Lung (tissue), 12 donors: ENCODE measurements around the gene TNIK. TPM values are rescaled to one million over a fixed set of nuclear protein-coding genes. Genes with fewer than 3 reads are reported as not detected.

ENCODE experiments used
- ATAC-seq: fragments of 200-7000 bp; cut with Tn5 transposase; one replicate; pipeline ENCODE4 v1.9.1; 2020; ENCODE audit warnings: moderate number of reproducible peaks; ENCODE audit not compliant: insufficient read depth, low FRiP score
- DNase-seq, 3 donors: peaks; one replicate each; pipeline ENCODE4 v3.0.0-alpha.2; 2013 to 2017
- H3K27ac ChIP-seq, 2 donors: one replicate each; pipeline ENCODE4 v1.5.1; 2013; ENCODE audit warnings: mild to moderate bottlenecking in 2 of 2, moderate library complexity in 2 of 2, control low read depth in 1 of 2, inconsistent platforms in 1 of 2, low read depth in 1 of 2, low read length in 1 of 2
- H3K27me3 ChIP-seq, 3 donors: one replicate each; pipeline ENCODE4 v1.5.1; 2013; ENCODE audit warnings: low read length in 2 of 3; ENCODE audit not compliant: control insufficient read depth in 3 of 3, insufficient read depth in 3 of 3
- H3K36me3 ChIP-seq, 4 donors: one replicate each; pipeline ENCODE4 v1.5.1; 2013; ENCODE audit warnings: low read length in 4 of 4, mild to moderate bottlenecking in 1 of 4, moderate library complexity in 1 of 4; ENCODE audit not compliant: control insufficient read depth in 4 of 4, insufficient read depth in 4 of 4
- H3K4me1 ChIP-seq, 5 donors: one replicate each; pipeline ENCODE4 v1.5.1; 2013; ENCODE audit warnings: low read length in 5 of 5, mild to moderate bottlenecking in 2 of 5, moderate library complexity in 1 of 5; ENCODE audit not compliant: control insufficient read depth in 5 of 5, insufficient read depth in 5 of 5
- H3K4me3 ChIP-seq: one replicate; pipeline ENCODE4 v1.5.1; 2013; ENCODE audit warnings: mild to moderate bottlenecking, control low read depth, moderate library complexity
- H3K9ac ChIP-seq, 2 donors: one replicate each; pipeline ENCODE4 v1.5.1; 2013; ENCODE audit warnings: low read length in 2 of 2, control low read depth in 1 of 2; ENCODE audit not compliant: insufficient read depth in 1 of 2
- H3K9me3 ChIP-seq, 4 donors: one replicate each; pipeline ENCODE4 v1.5.1; 2013; ENCODE audit warnings: low read length in 3 of 4, mild to moderate bottlenecking in 1 of 4, moderate library complexity in 1 of 4; ENCODE audit not compliant: control insufficient read depth in 4 of 4, insufficient read depth in 3 of 4
- CTCF ChIP-seq: IDR thresholded peaks from 2 replicates; pipeline ENCODE4 v1.5.1; 2012; ENCODE audit warnings: mild to moderate bottlenecking; ENCODE audit errors: control extremely low read depth, extremely low read depth
- WGBS, 2 donors: extraction: QIAGEN DNeasy Blood & Tissue Kit; methylation state at CpG; one replicate each; pipeline ENCODE4 v1.1.7; 2013; 5-methylcytosine and 5-hydroxymethylcytosine counted together
- polyA plus RNA-seq, 2 donors: library from polyadenylated mRNA; stranded (reverse); fragments of 200-250 nt; gene quantifications; one replicate each; pipeline ENCODE4 v1.2.1, GENCODE V29; 2013
- total RNA-seq, 2 donors: library from RNA; depleted of rRNA in 1 of 2; stranded (reverse); fragments of >200 nt in 1 of 2; gene quantifications; one replicate each; pipeline ENCODE4 v1.2.1, GENCODE V29; 2014 to 2021
- donor health status: control.
- donor health status: control.
- donor health status: Bipolar disorder and iron deficiency.
- donor health status: healthy.
- donor health status: DM: yes; HTN: yes; CAD: no.

TNIK gene
- total and polyA plus RNA-seq, 4 donors: 9.4 to 36.3 (median 14.3) TPM

GRCh38 chr3:171169443-171169842 is 290.8 kb downstream of the TNIK start:
- TF ChIP-seq CTCF: no peak
- Histone ChIP-seq H3K9ac (no peak overlapping the region), H3K4me1 (peaks cover 0 to 5% (median 1%) of the 10 kb centered on the region in 5 donors), H3K27me3 (no peaks in the 10 kb centered on the region), H3K36me3 (peaks cover 0 to 11% (median 3%) of the 10 kb centered on the region in 4 donors), H3K9me3 (peaks cover 0 to 1% (median 0%) of the 10 kb centered on the region in 4 donors), H3K27ac (no peak overlapping the region), H3K4me3 (no peak overlapping the region)
- ATAC-seq: no peak
- 44 to 65% methylated on average over 2 of the region's 2 CpGs for WGBS, 2 donors
- no peak for DNase-seq

GRCh38 chr3:171168551-171168950 is 291.7 kb downstream of the TNIK start:
- Histone ChIP-seq H3K4me1 (peaks cover 0 to 3% (median 0%) of the 10 kb centered on the region in 5 donors), H3K9ac (no peak overlapping the region), H3K27me3 (no peaks in the 10 kb centered on the region), H3K9me3 (peaks cover 0 to 1% (median 0%) of the 10 kb centered on the region in 4 donors), H3K36me3 (peaks cover 0 to 11% (median 3%) of the 10 kb centered on the region in 4 donors), H3K4me3 (no peak overlapping the region), H3K27ac (no peak overlapping the region)
- no peak for ATAC-seq
- 94 to 97% methylated on average over 4 of the region's 4 CpGs for WGBS, 2 donors
- no peak for TF ChIP-seq CTCF
- no peak for DNase-seq

GRCh38 chr3:171168086-171168485 is 292.1 kb downstream of the TNIK start:
- no peak for TF ChIP-seq CTCF
- no peak overlapping the region for H3K4me3 ChIP-seq
- peaks cover 0 to 2% (median under 1%) of the 10 kb centered on the region in 4 donors for H3K9me3 ChIP-seq
- no peak overlapping the region for H3K27ac ChIP-seq
- no peak for DNase-seq
- 76 to 84% methylated on average over 5 of the region's 5 CpGs for WGBS, 2 donors
- H3K36me3 ChIP-seq: peaks cover 0 to 13% (median 3%) of the 10 kb centered on the region in 4 donors
- no peak overlapping the region for H3K9ac ChIP-seq
- no peaks in the 10 kb centered on the region for H3K27me3 ChIP-seq
- no peak for ATAC-seq
- H3K4me1 ChIP-seq: no peaks in the 10 kb centered on the region

- H3K27ac ChIP-seq: no peak overlapping the region
- H3K9me3 ChIP-seq: peaks cover 0 to 4% (median 4%) of the 10 kb centered on the region in 4 donors
- H3K4me3 ChIP-seq: no peak overlapping the region
- no peak overlapping the region for H3K9ac ChIP-seq
- H3K36me3 ChIP-seq: peaks cover 0 to 13% (median 6%) of the 10 kb centered on the region in 4 donors
- DNase-seq (no peak), ATAC-seq (no peak)
- no peak for TF ChIP-seq CTCF
- 78 to 97% methylated on average over 1 of the region's 1 CpG for WGBS, 2 donors
- no peaks in the 10 kb centered on the region for H3K4me1 ChIP-seq
- H3K27me3 ChIP-seq: no peaks in the 10 kb centered on the region
These were observed 294.2 kb downstream of the TNIK start for GRCh38 chr3:171165983-171166382.
